NCI-H2029 treated with DMSO at 0.1 percent for 48 hours (cell line): ENCODE results near the gene JARID2.

ENCODE experiments used
- DNase-seq: peaks from one replicate; lab custom pipeline; 2025; lab: John Stamatoyannopoulos, UW

Gene JARID2

DNA sequence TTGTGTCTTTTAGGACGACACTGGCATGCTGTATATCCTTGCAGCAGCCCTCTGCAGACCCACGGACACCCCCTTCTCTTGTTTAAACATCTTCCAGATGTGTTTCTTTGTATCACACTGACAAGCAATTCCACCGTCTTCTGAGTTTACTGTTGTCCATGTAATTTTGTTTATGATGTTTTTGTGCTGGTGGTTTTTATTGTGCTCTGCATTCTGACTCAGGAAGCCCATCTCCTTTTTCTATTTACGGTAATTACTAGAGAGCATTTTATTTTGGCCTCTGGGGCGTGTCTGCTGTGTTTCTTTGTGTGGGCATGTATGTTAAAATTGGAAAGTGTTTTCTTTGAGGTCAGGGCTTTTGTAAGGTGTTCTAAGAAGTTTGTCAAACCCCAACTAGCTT, 111.9 kb downstream of the JARID2 start:
- DNase-seq = no peak

DNA sequence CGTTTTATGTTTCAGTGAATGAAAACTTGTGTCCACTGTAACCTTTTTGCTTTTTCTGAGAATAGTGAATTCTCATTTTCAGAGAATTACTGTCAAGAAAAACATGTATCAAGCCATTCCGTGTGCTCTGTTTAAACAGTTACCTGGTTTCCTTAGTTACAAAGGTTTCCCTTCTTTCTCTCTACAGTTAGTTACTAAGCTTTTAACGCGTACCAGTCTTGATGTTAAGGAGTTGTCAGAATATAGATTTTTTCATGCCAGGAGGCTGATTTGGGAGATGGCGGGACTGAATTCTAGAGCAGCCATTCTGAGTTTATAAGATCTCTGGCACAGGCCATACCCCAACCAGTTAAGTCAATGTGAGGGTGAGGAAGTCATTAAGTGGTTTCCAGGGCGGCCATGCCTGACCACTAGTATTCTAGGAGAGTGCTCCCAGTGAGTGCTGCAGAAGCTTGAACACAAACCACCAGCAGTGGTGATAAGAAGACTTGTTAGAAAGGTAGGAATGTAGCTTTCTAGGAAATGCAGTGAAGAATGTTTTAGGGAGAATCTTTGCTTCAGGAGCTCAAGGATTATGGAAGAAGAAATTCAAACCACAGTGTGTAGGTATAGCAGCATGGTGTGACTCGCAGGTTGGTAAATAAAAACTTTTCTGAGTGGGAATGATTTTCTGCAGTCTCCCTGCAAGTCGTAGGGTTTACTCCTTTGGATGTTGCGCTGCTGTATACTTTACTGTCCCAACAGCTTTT, 112.9 kb downstream of the JARID2 start:
- no peak for DNase-seq

DNA sequence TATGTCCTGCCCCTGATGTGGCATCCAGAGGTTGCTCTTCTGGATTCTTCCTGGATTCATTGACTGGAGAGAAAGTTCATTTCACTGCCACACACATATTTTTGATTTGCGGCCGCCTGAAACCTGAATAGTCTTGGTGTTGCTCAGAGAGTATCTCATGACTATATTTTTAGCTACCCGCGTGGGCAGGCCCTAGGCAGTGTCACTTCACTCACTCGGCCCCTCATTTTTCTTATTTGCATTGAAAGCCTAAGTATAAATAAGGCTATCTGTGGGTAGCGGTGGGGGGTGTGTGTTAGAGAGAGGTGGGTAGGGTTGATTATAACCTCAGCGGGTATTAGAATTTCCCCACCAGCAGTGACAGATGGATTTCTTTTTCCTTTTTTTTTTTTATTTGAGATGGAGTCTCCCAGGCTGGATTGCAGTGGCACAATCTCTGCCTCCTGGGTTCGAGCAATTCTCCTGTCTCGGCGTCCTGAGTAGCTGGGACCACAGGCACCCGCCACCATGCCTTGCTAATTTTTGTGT, 113.5 kb downstream of the JARID2 start:
- DNase-seq = no peak

DNA sequence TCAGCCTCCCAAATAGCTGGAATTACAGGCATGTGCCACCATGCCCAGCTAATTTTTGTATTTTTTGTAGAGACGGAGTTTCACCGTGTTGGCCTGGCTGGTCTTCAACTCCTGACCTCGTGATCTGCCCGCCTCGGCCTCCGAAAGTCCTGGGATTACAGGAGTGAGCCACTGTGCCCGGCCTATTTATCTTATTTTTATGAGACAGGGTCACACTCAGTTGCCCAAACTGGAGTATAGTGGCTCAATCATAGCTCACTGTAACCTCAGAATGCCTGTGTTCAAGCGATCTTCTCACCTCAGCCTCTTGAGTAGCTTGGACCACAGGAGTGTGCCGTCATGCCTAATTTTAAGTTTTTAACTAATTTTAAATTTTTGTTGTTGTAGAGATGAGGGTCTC, 114.4 kb downstream of the JARID2 start:
- no peak for DNase-seq

DNA sequence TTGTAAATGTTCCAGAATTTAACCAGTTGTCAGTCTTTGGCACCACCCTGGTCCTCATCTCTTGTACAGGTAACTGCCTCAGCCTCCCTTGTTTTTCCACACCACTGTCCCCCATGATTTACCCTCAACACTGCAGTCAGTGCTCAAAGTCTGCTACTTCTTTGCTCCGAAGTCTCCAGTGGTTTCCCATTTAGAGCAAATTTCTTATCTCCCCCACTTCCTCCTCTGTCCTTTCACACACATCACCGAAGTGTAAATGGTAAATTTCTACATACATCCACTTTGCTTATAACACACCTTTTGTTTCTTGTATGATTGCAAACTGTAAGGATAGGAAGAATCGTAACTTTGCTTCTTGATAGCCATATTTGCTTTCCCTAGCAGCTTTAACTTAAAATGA, 115.3 kb downstream of the JARID2 start:
- no peak for DNase-seq

DNA sequence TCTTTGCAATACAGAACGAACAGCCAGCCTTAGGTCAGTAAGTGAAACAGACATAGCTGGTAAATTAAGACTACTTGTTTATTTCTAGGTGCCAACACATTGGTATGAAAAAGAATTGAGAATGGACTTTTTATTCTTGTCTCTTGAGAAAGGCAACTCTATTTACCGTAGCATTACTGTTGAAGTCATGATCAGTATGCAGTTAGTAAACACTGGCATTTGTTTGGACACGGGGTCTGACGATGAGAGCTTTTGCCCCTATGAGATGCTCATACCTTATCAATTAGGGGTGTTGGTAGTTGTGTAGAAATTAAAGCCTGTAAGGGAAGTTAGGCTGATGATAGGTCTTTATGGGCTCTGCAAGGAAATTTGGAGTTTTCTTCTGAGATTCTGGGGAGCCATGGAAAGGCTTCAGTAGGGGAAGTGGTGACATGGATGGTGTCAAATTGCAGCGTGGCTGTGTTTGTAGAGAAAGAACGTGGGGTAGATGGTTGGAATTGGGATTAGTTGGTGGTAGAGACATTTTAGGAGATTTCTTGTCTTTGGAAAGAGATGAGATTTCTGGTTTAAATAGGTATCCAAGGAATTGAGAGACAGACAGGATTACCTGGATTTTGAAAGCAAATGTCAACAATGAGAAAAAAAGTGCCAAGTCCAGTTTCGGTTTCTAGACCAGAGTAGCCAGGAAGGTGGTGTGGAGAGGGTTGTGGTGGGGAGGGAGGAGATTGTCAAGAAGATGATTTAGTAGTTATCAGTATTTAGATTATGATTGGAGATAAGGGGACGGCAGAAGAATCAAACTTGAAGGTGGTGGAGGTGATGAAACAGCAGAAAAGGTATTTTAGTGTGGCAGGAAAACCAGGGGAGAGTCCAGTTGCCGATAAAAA, 116.6 kb downstream of the JARID2 start:
- peak; percentile 85 for DNase-seq

DNA sequence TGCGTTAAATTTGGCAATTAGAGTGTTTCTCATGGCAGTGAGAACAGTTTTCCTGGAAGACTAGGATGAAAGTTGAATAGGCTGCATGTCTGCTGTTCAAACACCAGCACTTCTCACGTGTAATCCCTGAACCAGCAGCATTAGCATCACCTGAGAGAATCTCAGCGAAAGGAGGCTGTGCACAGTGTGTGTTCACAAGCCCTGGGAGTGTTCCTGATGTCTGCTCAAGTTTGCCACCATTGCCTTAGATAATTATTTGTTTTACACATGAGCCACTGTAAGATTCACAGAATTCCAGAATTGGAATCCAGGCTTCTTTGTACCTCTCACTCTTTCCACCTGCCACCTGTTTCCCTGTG, 117.3 kb downstream of the JARID2 start:
- DNase-seq = no peak

DNA sequence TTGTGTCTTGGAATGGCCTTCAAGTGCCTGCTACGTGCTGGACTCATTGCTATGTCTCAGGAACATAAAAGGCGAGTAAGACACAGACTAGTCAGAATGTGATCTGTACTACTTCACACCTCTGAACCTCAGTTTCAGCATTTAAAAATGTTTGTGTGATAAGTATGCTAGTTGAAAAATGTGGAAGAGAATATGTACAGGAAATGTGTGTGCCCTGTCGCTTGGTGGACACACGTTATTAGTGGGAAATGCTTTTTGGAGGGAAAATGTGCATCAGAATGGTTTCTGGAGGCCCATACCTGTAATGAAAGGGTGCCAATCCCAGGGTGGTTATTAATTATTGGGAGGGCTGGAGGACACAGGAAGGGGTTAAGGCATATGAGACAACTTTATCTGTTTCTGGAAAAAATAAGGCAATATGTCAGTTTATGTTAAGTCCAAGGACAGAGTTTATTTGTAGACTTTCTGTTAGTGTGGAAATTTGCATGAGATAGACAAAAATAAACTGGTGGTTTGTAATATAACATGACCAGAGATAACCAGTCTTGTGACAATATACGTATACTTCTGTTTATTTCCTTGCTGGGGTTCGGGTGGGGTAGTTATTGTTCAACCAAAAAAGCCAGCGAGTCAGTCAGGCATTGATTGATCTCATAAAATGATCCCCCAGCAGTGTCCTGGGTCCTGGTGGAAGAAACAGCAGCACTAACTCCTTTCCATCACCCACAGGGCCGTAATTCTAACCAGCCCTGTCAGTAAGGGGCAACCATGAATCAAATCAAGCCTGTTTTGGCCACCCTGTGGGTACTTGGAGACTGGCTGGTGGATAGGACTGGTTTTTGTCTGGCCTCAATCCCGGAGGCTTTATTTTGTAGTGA, 117.9 kb downstream of the JARID2 start:
- DNase-seq = no peak

DNA sequence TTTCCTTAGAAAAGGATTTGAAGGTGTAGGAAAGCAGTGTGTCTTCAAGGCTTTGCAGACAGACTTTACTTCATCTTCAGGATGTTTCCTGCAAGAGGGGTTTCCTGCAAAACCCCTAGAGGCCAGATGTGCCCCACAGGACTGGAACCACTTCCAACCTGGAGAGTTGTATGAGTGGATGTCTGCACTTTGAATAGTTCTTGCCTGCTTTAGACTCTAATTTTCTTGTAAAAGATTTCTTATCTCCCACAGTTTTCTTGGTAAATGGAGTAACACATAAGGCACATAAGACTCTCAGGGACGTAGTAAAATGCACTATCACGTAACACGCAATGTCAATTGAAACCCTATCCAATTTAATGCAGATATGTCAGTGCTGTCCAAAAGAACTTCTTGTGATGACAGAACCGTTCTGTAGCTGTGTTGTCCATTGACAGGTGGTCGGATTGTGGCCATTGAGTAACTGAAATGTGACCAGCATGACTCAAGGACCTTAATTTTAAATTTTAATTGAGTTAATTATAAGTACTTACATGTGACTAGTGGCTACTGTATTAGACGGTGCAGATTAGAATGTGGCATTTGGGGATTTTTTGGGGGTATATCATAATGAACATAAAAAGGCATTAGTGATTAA, 118.7 kb downstream of the JARID2 start:
- DNase-seq = no peak

DNA sequence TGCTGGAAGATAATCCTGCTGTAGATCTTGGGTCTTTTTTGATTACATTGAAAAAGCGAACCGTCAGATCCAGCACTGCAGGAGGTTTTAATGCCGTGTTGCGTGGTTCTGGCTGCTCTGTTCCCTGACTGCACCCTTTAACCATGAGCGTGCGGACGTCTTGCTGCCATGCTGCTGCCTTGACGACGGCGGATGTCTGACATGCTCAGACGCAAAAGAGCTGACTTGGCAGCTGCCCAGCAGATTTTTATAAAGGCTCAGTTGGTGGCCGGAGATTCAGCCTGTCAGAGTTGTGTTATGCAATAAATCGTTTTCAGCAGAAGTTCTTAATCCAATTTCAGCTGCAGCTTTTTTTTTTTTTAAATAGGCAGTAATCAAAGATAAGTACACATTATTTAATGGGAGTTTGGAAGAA, 119.4 kb downstream of the JARID2 start:
- DNase-seq = peak; percentile 81

DNA sequence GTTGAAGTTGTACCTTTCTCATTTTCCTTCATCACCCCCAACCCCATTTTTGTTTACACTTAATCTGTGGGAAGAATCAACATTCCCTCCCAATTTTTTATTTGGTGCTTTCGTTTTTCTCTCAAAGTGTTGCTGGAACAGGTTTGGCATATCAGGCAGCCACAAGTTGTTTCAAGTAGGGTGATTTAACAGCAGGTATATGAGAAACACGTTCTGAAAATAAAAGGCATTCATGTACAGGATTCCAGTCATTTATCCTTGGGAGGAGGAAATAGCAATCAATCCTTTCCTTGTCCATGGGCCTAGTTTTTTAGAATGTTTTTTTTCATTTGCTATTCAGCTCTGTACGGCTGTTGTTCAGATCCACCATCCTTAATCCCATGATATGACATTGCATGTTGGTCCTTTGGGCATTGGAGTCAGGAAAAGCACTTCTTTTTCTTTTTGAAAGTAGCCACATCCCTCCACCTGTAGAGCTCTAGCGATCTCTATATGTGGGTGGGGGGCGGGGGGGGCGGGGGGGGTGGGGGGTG, 120.2 kb downstream of the JARID2 start:
- peak; percentile 47 for DNase-seq

DNA sequence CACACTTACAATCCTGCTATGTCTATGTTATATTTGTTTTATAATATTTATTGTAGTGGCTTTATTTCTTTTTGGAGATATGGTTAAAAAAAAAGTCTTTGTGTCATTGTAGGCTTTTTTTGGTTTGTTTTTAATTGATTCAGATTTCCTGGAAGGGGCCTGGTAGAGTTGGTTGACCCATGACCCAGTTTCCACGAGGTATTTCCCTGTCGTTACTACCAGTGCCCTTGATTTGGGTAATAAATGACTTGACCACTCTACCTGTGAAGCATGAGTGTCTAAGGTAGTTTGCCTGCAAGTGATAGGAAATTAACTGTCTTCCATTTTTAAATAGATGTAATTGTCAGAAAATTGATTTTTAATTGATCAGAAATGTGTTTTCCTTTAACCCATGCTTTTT, 121.0 kb downstream of the JARID2 start:
- no peak for DNase-seq

DNA sequence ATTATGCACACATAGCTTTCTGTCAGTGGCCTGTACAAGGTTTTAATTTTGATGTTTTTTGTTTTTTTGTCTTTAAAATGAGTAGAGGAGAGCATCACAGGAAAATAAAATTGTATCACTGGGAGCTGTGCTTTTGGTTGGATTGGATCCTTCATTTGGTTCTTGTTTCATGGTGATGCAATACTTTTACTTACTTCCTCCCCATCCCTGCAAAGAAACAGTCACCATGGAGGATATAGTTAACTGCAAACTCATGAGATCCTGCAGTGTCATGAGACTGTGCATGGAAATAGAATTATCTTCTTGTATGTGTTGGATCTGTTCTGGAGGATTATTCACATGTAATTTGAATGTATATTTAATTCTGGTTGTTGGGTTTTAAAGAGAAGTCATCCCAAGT, 122.3 kb downstream of the JARID2 start:
- no peak for DNase-seq

DNA sequence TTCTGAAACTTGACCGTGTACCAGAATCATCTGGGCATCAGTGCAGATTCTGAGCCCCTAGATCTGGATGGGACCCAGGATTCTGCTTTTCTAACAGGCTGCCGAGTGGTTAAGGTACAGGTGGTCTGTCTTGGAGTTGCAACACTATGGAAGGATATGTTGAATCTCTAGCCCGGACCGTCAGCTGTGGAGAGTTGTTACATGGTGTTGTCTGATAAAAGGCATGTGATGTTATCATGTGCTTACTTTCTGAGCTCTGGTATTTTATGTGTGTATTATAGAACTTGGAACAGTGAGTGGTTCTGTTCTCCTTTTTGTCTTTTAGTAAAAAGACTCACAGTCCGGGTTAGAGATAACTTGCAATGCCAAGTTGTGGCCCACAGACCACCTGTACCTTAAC, 123.0 kb downstream of the JARID2 start:
- DNase-seq = no peak

DNA sequence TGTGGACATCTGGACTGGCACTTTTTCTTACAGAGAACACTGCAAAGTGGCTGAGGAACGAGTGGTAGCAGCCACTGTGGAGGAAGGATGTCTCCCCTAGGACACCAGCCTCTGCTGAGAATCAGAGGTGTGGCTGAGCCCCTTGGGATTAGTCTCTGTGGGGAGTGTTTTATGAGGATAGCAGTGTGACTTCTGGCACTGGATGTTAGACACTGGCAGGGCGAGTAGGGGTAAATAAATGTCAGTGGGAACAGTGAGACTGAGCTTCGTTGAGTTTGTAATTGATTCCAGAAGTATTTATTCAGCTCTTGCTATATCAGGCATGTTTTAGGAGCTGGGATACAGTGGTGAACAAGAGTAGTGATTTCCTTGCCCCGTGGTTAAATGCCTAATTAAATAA, 124.0 kb downstream of the JARID2 start:
- DNase-seq = no peak

DNA sequence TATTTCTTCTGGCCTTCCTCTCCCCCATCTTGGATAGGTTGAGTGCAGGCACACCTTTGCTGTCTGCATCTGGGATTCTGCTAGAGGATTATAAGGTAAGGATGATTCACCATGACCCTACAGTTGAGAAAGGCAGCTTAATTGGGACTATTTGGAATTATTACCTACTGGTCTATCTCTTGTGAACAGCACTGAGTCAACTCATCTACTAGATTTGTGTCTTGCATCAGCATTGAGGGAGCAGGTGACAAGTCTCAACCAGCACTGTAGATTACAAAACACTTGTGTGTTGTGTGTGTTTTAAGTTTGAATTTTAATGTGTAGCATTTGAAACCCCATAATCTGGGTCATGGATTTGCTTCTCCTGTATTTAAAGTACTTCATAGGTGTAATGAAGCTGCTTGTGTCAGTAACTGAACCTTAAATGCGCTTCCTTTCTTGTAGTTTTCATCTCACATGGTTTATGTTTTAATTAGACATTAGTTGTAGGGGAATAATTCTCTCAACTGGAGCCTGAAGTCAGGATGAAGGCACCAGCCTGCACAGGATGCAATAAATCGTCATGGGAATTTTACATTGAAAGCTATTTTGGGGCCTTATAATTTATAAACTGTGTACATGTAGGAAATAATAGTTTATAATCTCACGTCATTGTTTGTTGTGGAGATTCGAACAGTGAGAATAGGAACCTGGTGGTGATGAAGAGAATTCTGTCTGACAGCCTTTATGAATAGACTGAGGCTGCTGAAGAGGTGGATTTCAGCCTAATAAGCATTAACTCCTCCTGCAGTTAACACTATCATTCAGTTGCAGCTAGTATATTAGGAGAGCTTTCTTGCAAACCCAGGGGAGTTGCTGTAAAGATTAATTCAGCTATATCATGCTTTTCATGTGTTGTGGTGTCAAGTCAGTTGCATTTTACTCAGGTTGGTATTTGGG, 125.1 kb downstream of the JARID2 start:
- no peak for DNase-seq

DNA sequence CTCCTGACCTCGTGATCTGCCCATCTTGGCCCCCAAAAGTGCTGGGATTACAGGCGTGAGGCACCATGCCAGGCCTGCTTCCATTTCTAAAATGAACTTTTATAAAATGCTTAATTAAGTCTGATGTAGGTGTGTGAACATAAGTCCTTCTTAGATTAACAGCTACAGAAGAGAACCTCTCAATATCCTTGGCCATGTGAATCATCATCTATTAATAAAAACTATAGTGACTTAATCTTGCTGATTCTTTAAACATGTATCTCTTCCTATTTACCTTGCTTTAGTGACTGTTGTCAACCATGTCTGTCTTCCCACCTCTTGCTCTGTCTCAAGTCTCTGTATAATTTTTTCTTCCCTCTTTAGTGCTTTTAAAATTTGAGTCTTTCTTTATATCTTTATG, 127.1 kb downstream of the JARID2 start:
- no peak for DNase-seq

DNA sequence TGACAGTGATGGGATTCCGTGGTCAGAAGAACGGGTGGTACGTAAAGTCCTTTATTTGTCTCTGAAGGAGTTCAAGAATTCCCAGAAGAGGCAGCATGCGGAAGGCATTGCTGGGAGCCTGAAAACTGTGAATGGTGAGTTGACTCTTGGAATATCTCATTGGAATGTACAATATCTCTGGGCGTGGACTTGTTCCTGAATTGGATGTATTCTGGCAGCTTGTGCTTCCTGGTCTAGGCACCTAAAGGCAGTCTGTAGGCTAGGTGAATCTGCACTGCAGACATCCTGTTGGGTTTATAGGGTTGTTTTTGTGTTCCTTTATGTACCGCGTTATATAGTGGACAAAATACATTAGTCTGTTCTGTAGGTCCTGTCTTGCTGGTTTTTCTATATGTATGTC, 128.2 kb downstream of the JARID2 start:
- no peak for DNase-seq

DNA sequence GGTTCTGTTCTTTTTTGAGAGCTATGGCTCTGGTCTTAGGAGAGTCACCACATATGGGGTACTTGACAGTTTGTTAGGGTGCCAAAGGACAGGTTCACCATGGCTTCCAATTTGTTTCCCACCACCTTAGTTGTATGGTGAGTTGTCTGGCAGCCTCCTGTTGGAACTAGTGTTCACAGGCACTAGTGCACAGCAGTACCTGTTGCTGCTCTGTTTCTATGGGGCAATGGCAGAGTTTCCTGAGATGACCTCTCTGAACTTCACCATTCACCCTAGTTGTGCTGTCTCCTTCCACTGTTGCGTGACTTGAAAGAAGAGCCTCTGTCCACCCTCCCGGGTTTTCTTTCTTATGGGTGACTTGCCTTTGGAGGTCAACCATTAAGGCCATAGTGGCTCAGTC, 129.1 kb downstream of the JARID2 start:
- DNase-seq = no peak

DNA sequence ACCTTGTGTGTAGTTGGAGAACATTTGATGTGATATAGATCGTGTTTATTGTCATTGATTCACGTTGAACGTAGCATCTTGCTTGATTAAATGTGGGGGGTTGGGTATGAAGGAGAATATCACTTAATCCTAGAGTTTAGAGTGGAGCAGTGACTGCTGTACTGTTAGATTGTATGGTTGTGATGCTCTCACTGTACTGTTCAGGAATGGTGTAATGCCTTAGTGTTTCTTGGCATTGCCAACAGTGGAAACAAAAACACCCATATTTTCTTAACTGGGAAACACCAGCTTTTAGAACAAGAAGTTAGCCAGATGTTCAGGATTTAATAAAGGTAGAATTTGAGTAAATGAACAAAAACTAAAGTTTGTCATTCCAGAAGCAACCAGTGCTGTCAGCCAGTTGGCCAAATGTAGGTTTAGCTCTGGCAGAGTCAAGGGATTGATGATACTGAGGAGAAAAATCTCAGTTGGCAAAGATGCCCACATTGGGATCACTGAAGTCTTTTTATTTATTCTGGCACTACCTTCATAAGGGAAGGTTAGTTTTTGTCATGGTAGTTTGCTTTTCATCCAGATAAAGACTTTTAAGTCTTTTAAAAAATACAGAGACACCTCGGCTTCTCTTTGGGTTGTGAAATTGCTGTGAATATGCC, 129.9 kb downstream of the JARID2 start:
- DNase-seq = no peak
